Cardiac fibroblast (primary cell): ENCODE data around the gene RNF114.
A peak's percentile ranks its signal among the peaks of the same experiment; 100 is the strongest.
"Not testable (repeated sequence)": the region's sequence is repeated elsewhere in the genome, so short reads cannot be mapped to it uniquely, and the experiment has no call there.

Source experiments
- DNase-seq, 2 donors: peaks; one replicate each; pipeline versions ENCODE4 v3.0.0 to v3.0.0-alpha.2; 2010; ENCODE audit warnings: low read depth in 2 of 2
- H3K4me3 ChIP-seq, 2 donors: replicated peaks in 1 of 2; 1 replicate in 1 of 2; 2 replicates in 1 of 2; pipeline ENCODE4 v1.5.1; 2011; ENCODE audit warnings: low read depth in 2 of 2, low read length in 2 of 2, mild to moderate bottlenecking in 2 of 2, moderate library complexity in 1 of 2
- CTCF ChIP-seq: IDR thresholded peaks from one replicate; pipeline ENCODE4 v1.5.1; 2011; ENCODE audit warnings: low read depth, mild to moderate bottlenecking, low read length, inconsistent platforms

The RNF114 gene

GRCh38 chr20:49956689-49957088 lies 20.5 kb downstream of the RNF114 start:
- H3K4me3 ChIP-seq, result no peak overlapping the region
- no peak for TF ChIP-seq CTCF
- no peak for DNase-seq

DNA sequence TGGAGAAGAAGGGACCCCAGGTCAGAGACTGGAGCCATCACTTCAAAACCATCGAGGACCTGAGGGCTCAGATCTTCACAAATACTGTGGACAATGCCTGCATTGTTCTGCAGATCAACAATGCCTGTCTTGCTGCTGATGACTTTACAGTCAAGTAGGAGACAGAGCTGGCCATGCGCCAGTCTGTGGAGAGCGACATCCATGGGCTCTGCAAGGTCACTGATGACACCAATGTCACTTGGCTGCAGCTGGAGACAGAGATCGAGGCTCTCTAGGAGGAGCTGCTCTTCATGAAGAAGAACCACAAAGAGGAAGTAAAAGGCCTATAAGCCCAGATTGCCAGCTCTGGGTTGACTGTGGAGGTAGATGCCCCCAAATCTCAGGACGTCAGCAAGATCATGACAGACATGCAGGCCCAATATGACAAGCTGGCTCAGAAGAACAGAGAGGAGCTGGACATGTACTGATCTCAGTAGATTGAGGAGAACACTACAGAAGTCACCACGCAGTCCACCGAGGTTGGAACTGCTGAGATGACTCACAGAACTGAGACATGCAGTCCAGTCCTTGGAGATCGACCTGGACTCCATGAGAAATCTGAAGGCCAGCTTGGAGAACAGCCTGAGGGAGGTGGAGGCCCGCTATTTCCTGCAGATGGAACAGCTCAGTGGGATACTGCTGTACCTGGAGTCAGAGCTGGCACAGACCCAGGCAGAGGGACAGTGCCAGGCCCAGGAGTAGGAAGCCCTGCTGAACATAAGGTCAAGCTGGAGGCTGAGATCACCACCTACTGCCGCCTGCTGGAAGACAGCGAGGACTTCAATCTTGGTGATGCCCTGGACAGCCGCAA lies 21.1 kb downstream of the RNF114 start:
- not testable (repeated sequence) for H3K4me3 ChIP-seq, DNase-seq

DNA sequence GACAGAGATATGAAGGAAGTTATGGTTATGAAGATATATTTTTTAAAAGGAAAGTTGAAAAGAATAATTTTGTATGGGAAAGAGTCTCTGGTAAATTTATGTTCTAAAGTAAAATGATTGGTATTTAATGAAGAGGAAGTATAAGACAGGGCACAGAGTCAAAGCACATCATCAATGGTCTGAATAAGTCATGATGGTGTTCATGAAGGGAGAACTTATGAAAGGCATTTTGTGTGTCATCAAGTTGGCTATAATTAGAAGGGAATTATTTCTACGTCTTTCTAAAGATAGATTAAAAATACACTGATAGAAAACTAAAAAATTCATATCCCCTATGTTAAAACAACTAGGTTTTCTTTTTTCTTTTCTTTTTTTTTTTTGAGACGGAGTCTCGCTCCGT lies 25.2 kb downstream of the RNF114 start:
- TF ChIP-seq CTCF, result no peak
- no peak for DNase-seq
- no peak overlapping the region for H3K4me3 ChIP-seq

DNA sequence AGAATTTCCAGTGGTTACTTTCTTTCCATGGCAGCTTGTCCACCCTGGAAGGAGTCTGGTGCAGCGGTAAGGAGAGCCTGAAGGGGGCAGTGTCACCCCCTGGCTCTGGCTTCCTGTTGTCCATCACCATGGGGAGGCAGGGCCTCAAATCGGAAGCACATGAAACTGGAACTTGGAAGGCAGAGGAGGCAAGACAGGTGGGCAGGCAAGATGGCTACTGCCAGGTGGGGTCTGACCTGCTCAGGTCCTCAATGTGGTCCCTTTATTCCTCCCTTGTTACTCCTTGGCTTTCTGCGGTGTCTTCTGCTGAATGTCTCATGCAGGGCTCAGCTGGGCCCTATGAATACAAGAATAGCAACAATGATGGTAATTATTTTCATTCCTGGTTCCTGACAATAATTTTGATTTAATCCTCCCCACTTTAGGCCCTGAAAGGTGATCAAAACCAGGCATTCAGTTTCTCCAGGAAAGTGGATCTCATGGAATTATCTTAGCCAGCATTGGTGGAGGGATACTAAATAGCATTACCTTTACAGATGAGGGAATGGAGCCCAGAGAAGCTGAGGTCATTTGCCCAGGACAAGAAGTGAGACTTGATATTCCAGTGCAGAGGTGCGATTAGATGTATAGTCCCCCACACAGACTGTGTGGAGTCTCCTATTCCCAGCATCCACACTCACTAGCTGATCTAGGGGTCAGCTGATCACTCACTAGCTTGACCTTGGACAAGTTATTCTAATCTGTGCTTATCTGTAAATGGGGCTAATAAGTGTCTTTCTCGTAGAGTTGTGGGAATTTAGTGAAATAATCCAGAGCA lies 29.0 kb downstream of the RNF114 start:
- DNase-seq, result peak in 1 of 2 donors; percentile 52
- TF ChIP-seq CTCF, result peak; percentile 89

GRCh38 chr20:49965781-49966305 lies 29.6 kb downstream of the RNF114 start:
- H3K4me3 ChIP-seq, result no peak overlapping the region
- no peak for TF ChIP-seq CTCF
- DNase-seq, result no peak

More for the DNA sequence above, 29.0 kb downstream of the RNF114 start:
- no peak overlapping the region for H3K4me3 ChIP-seq

- TF ChIP-seq CTCF, result no peak
- DNase-seq, result no peak
Measured at GRCh38 chr20:49966861-49967260, 30.7 kb downstream of the RNF114 start.

DNA sequence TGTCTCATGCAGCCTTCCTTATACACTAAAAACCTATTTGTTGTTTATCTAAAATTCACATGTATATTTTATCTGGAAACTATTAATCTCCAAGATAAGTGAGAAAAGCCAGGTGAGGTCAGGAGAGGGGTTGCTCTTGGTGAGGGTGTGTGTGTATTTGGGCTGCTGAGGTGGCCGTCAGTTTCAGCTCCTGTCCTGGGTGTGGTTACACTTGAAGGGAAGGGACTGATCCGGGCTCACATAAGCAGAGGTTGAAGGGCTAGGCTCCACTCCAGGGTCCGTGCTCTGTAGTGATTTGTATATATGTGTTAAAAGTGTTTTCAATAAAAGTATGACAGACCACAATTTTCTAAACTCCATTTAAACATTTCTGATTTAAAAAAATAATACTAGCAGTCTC lies 33.0 kb downstream of the RNF114 start:
- no peak overlapping the region for H3K4me3 ChIP-seq
- DNase-seq, result no peak
- TF ChIP-seq CTCF, result no peak

More at GRCh38 chr20:49966861-49967260, 30.7 kb downstream of the RNF114 start:
- H3K4me3 ChIP-seq, result no peak overlapping the region
